NCI-H748 (cell line): ENCODE measurements around the gene SERPING1.

Experiments
- DNase-seq: peaks from one replicate; lab custom pipeline; 2025; ENCODE audit not compliant: unreplicated experiment; lab: John Stamatoyannopoulos, UW

SERPING1 gene

GRCh38 chr11:57597916-57598830, 688 bp downstream of the SERPING1 start:
- no peak for DNase-seq

- no peak for DNase-seq
These were observed 1.3 kb downstream of the SERPING1 start for GRCh38 chr11:57598831-57599155.

GRCh38 chr11:57599381-57599780, 1.9 kb downstream of the SERPING1 start:
- no peak for DNase-seq

GRCh38 chr11:57601297-57601696, 3.8 kb downstream of the SERPING1 start:
- no peak for DNase-seq

GRCh38 chr11:57604296-57605027, 7.0 kb downstream of the SERPING1 start:
- no peak for DNase-seq

GRCh38 chr11:57605028-57605420, 7.5 kb downstream of the SERPING1 start:
- DNase-seq, result no peak

GRCh38 chr11:57610170-57610569, 12.7 kb downstream of the SERPING1 start:
- no peak for DNase-seq

- DNase-seq, result no peak
These were observed 16.8 kb downstream of the SERPING1 start for GRCh38 chr11:57614234-57614772.

GRCh38 chr11:57615308-57615707, 17.8 kb downstream of the SERPING1 start:
- no peak for DNase-seq

- DNase-seq, result no peak
These were observed 19.1 kb downstream of the SERPING1 start for GRCh38 chr11:57616595-57616994.

GRCh38 chr11:57618438-57618837, 21.0 kb downstream of the SERPING1 start:
- no peak for DNase-seq

- DNase-seq, result no peak
These were observed 21.8 kb downstream of the SERPING1 start for GRCh38 chr11:57619331-57619730.

- no peak for DNase-seq
These were observed 23.0 kb downstream of the SERPING1 start for GRCh38 chr11:57620467-57620866.

- no peak for DNase-seq
These were observed 24.8 kb downstream of the SERPING1 start for GRCh38 chr11:57622263-57622662.

GRCh38 chr11:57624864-57625263, 27.4 kb downstream of the SERPING1 start:
- DNase-seq, result no peak

- no peak for DNase-seq
These were observed 29.4 kb downstream of the SERPING1 start for GRCh38 chr11:57626895-57627294.

GRCh38 chr11:57630171-57630570, 32.7 kb downstream of the SERPING1 start:
- DNase-seq, result no peak

GRCh38 chr11:57632116-57632515, 34.6 kb downstream of the SERPING1 start:
- no peak for DNase-seq

GRCh38 chr11:57633394-57634070, 36.0 kb downstream of the SERPING1 start:
- no peak for DNase-seq

GRCh38 chr11:57634311-57634710, 36.8 kb downstream of the SERPING1 start:
- DNase-seq, result no peak

GRCh38 chr11:57635246-57635645, 37.8 kb downstream of the SERPING1 start:
- DNase-seq, result no peak

GRCh38 chr11:57637626-57638004, 40.1 kb downstream of the SERPING1 start:
- DNase-seq, result no peak
